Aorta (tissue), 5 donors: ENCODE results near the gene LPCAT3. TPM values are rescaled to one million over a fixed set of nuclear protein-coding genes. Genes with fewer than 3 reads are reported as not detected.

ENCODE experiments used
- ATAC-seq: fragments of 200-7000 bp; cut with Tn5 transposase; one replicate; pipeline ENCODE4 v1.9.1; 2022; ENCODE audit warnings: moderate library complexity; ENCODE audit not compliant: low FRiP score
- DNase-seq, 2 donors: peaks; one replicate each; pipeline ENCODE4 v3.0.0-alpha.2; 2020
- H3K27ac ChIP-seq, 2 donors: one replicate each; pipeline ENCODE4 v1.5.1; 2013; ENCODE audit warnings: low read length in 2 of 2, mild to moderate bottlenecking in 2 of 2, moderate library complexity in 2 of 2, control low read depth in 1 of 2, inconsistent platforms in 1 of 2, low read depth in 1 of 2
- H3K27me3 ChIP-seq, 2 donors: one replicate each; pipeline ENCODE4 v1.6.1; 2013; ENCODE audit warnings: control low read depth in 1 of 2, low read length in 1 of 2, mild to moderate bottlenecking in 1 of 2, moderate library complexity in 1 of 2; ENCODE audit not compliant: insufficient read depth in 2 of 2, control insufficient read depth in 1 of 2
- H3K36me3 ChIP-seq, 2 donors: one replicate each; pipeline ENCODE4 v1.6.1; 2013; ENCODE audit warnings: control low read depth in 1 of 2, low read length in 1 of 2, mild to moderate bottlenecking in 1 of 2; ENCODE audit not compliant: insufficient read depth in 2 of 2, control insufficient read depth in 1 of 2
- H3K4me1 ChIP-seq, 2 donors: one replicate each; pipeline ENCODE4 v1.6.1; 2013; ENCODE audit warnings: low read length in 2 of 2, control low read depth in 1 of 2, mild to moderate bottlenecking in 1 of 2, moderate library complexity in 1 of 2; ENCODE audit not compliant: insufficient read depth in 2 of 2, control insufficient read depth in 1 of 2
- H3K4me3 ChIP-seq, 2 donors: one replicate each; pipeline ENCODE4 v1.5.1; 2013; ENCODE audit warnings: low read length in 2 of 2, control low read depth in 1 of 2, mild to moderate bottlenecking in 1 of 2
- H3K9me3 ChIP-seq: one replicate; pipeline ENCODE4 v1.6.1; 2013; ENCODE audit warnings: mild to moderate bottlenecking, low read length; ENCODE audit not compliant: control insufficient read depth
- WGBS, 2 donors: extraction: QIAGEN DNeasy Blood & Tissue Kit; methylation state at CpG; one replicate each; pipeline ENCODE4 v1.1.7; 2013; 5-methylcytosine and 5-hydroxymethylcytosine counted together
- intact Hi-C, 2 donors: fragments of 100-400 bp; cut with DNase I; formaldehyde crosslinking; loops; one replicate each; pipeline versions ENCODE4 v1.14.2 to v1.15.0; 2022
- polyA plus RNA-seq, 2 donors: library from polyadenylated mRNA; stranded (reverse); fragments of 200-250 nt; gene quantifications; one replicate each; pipeline ENCODE4 v1.2.3, GENCODE V29; 2013
- total RNA-seq, 2 donors: library from RNA; stranded (reverse); fragmentation: NEBNext Ultra II Directional; extraction: Animal tissue kit (Norgen Biotek cat#: 25700); gene quantifications; one replicate each; pipeline ENCODE4 v1.2.1, GENCODE V29; 2021
- donor health status: healthy with polysubstance abuse.
- donor health status: Bipolar disorder and iron deficiency.
- donor health status: DM: no; HTN: no; CAD: no.
- donor health status: DM: no; HTN: no; CAD: no.
- donor health status: DM: yes; HTN: yes; CAD: no.

Gene LPCAT3
- total and polyA plus RNA-seq, 4 donors: 10.1 to 33.2 (median 28.1) TPM

DNA sequence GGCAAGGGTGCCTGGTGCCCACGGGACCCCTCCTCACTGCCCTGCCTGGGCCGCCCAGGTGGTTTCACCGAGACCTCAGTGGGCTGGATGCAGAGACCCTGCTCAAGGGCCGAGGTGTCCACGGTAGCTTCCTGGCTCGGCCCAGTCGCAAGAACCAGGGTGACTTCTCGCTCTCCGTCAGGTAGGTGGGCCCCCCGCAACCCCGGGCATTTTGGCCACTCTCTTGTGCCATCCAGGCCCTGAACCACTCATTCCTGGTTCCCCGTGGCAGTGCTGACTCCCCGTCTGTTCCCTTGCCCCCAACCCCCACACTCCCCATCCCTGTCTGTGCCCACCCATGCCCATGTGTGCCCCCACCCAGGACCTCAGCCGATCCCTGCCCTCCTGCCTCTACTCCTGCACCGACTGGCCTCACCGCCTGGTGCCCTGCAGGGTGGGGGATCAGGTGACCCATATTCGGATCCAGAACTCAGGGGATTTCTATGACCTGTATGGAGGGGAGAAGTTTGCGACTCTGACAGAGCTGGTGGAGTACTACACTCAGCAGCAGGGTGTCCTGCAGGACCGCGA is 66.6 kb downstream of the LPCAT3 start:
- intact Hi-C loops: no loop called here
- DNase-seq (peak; percentile 50 to 73), ATAC-seq (no peak)
- Histone ChIP-seq H3K36me3 (no peaks in the 10 kb centered on the region), H3K27me3 (no peaks in the 10 kb centered on the region), H3K4me1 (no peaks in the 10 kb centered on the region), H3K27ac (no peak overlapping the region), H3K9me3 (no peaks in the 10 kb centered on the region), H3K4me3 (no peak overlapping the region)
- WGBS, 2 donors: 86 to 87% methylated on average over 20 of the region's 20 CpGs

DNA sequence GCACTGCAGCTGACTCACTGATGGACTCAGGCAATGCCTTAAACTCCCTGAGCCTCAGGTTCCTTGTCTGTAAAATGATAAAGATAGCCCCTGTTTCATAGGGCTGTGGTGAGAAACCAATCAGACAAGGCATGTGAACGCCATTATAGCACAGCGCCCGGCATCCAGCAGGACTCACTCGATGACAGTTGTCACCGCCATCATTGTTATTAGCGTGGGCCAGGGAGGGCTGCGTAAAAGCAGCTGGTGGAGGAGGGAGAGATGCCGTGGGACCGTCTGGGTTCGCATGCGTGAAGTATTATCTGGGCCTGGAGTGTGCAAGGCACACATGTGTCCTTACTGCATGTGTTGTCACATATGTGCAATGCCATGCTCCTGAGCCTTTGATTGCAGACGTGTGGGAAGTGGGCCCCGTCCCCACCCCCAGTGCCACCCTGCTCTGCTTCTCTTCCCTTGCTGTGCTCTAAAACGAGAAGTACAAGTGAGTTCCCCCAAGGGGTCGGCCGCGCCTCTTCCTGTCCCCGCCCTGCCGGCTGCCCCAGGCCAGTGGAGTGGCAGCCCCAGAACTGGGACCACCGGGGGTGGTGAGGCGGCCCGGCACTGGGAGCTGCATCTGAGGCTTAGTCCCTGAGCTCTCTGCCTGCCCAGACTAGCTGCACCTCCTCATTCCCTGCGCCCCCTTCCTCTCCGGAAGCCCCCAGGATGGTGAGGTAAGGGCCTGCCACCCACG is 67.3 kb downstream of the LPCAT3 start, which contains the start of gene PTPN6:
PTPN6 (plus strand) TSS at position 546 of the 730 bp plus-strand sequence; CDS start at position 703, 157 bp downstream.
- 81 to 82% methylated on average over 25 of the region's 25 CpGs for WGBS, 2 donors
- intact Hi-C loops: no loop called here
- H3K4me1 ChIP-seq: no peaks in the 10 kb centered on the region
- no peak within 1 kb of the TSS for H3K27ac ChIP-seq
- ATAC-seq: no peak
- no peaks in the 10 kb centered on the region for H3K9me3 ChIP-seq
- no peaks in the 10 kb centered on the region for H3K36me3 ChIP-seq
- no peaks in the 10 kb centered on the region for H3K27me3 ChIP-seq
- H3K4me3 ChIP-seq: no peak within 1 kb of the TSS
- peak; percentile 84 to 85 for DNase-seq

DNA sequence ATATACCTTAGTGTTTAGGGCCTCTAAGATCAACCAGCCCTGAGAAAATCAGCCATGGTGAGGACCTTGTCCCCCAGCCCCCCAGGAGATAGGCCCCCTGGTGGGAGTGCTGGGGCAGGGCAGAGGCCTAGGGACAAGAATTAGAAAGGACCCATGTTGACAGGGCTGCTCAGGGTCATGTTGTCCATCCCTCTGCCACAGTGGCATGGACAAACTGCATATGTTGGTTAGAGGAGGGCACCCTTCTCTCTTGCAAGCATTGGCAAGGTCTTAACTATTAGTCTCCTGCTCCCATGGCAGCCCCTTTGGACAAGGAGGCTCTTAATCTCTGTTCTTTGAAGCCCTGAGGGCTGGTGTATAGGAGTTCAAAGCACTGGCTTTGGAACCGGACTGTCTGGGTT is 67.9 kb downstream of the LPCAT3 start:
- DNase-seq (peak; percentile 4 to 42), ATAC-seq (no peak)
- intact Hi-C loops: no loop called here
- H3K27ac ChIP-seq: no peak overlapping the region
- H3K27me3 ChIP-seq: no peaks in the 10 kb centered on the region
- no peaks in the 10 kb centered on the region for H3K36me3 ChIP-seq
- 87 to 95% methylated on average over 1 of the region's 1 CpG for WGBS, 2 donors
- H3K4me1 ChIP-seq: no peaks in the 10 kb centered on the region
- H3K9me3 ChIP-seq: no peaks in the 10 kb centered on the region
- no peak overlapping the region for H3K4me3 ChIP-seq

DNA sequence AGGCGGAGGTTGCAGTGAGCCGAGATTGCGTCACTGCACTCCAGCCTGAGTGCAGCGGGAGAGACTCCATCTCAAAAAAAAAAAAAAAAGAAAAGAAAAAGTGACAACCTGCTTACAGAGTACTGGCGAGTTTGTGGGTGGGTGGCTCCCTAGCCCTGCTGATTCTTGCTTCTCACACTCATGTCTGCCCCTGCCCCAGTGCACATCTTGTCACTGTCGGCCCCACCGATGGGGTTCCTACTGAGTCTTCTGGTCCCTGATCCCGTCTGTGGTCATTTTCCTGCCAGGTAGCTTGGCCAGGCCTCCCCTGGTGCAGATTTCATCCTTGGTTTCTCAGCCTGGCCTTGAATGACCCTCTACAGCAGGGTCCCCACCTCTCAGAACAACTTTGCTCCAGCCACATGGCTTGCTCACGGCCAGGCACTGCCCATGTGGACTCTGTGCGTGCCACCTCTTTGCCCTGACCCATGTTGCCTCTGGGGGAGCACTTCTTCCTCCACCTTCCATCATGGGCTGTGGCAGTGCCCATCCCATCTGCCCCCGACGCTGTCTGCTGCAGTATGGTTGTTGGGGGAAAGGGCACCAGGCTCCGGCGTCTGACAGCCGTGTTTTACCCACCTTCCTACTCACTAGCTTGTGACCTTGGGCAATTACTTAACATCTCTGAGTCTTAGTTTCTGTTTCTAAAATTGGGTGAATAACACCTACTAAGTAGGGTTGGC is 69.2 kb downstream of the LPCAT3 start:
- ATAC-seq: no peak
- no peaks in the 10 kb centered on the region for H3K4me1 ChIP-seq
- no peaks in the 10 kb centered on the region for H3K9me3 ChIP-seq
- H3K27ac ChIP-seq: no peak overlapping the region
- 84% methylated on average over 15 of the region's 15 CpGs for WGBS, 2 donors
- intact Hi-C loops: loop anchor here in 1 of 2 donors (5.0 kb wide), 1 partner anchor 163 kb away; no protein-coding TSS in a partner anchor
- H3K4me3 ChIP-seq: no peak overlapping the region
- no peaks in the 10 kb centered on the region for H3K36me3 ChIP-seq
- H3K27me3 ChIP-seq: peaks cover 0 to under 1% of the 10 kb centered on the region in 2 donors
- DNase-seq: peak; percentile 42 to 68

DNA sequence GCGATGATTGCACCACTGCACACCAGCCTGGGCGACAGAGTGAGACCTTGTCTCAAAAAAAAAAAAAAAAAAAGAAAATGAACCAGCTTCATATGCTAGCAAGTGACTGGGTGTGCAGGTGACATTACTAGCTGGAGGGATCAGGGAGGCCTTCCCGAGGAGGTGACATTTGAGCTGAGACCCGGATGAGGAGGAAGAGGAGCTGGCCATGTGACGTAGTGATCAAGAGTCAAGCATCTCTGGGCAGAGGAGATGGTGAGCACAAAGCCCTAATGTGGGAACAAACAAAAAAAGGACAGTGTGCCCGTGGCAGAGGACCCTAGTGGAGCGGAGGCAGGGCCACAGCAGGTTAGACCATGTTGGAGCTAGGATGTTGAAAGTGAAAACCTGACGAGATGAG is 70.7 kb downstream of the LPCAT3 start:
- H3K4me3 ChIP-seq: no peak overlapping the region
- no peak overlapping the region for H3K27ac ChIP-seq
- H3K36me3 ChIP-seq: no peaks in the 10 kb centered on the region
- DNase-seq (peak; percentile 32 to 39), ATAC-seq (no peak)
- H3K27me3 ChIP-seq: peaks cover 0 to 4% of the 10 kb centered on the region in 2 donors
- intact Hi-C loops: loop anchor here in 1 of 2 donors (5.0 kb wide), 1 partner anchor 165 kb away; no protein-coding TSS in a partner anchor
- no peaks in the 10 kb centered on the region for H3K4me1 ChIP-seq
- H3K9me3 ChIP-seq: no peaks in the 10 kb centered on the region
- 79 to 83% methylated on average over 8 of the region's 8 CpGs for WGBS, 2 donors

DNA sequence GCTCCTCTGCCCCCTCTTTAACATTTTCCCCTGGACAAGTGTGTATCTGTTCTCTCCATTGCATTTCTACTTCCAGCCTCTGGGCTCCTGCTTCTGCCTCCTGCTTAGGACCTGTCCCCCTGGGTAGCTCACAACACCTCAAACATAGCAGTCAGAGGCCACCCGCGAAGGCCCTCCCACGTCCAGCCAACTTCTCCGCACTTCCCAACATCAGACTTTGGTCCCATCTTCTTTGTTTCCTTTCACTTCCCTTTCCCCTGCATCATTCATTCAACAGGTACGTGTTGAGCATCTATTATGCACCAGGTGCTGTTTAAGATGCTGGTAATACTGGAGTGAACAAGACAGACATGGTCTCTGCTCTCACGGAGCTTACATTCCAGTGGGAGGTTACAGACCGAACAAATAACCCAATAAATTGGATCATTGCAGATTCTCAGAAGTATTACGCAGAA is 71.3 kb downstream of the LPCAT3 start:
- peak in 1 of 2 donors; percentile 71 for DNase-seq
- H3K27me3 ChIP-seq: peaks cover 0 to 4% of the 10 kb centered on the region in 2 donors
- no peaks in the 10 kb centered on the region for H3K4me1 ChIP-seq
- no peak overlapping the region for H3K27ac ChIP-seq
- 72 to 74% methylated on average over 8 of the region's 8 CpGs for WGBS, 2 donors
- intact Hi-C loops: loop anchor here in 1 of 2 donors (5.0 kb wide), 1 partner anchor 165 kb away; no protein-coding TSS in a partner anchor
- H3K36me3 ChIP-seq: no peaks in the 10 kb centered on the region
- no peaks in the 10 kb centered on the region for H3K9me3 ChIP-seq
- no peak for ATAC-seq
- H3K4me3 ChIP-seq: no peak overlapping the region

DNA sequence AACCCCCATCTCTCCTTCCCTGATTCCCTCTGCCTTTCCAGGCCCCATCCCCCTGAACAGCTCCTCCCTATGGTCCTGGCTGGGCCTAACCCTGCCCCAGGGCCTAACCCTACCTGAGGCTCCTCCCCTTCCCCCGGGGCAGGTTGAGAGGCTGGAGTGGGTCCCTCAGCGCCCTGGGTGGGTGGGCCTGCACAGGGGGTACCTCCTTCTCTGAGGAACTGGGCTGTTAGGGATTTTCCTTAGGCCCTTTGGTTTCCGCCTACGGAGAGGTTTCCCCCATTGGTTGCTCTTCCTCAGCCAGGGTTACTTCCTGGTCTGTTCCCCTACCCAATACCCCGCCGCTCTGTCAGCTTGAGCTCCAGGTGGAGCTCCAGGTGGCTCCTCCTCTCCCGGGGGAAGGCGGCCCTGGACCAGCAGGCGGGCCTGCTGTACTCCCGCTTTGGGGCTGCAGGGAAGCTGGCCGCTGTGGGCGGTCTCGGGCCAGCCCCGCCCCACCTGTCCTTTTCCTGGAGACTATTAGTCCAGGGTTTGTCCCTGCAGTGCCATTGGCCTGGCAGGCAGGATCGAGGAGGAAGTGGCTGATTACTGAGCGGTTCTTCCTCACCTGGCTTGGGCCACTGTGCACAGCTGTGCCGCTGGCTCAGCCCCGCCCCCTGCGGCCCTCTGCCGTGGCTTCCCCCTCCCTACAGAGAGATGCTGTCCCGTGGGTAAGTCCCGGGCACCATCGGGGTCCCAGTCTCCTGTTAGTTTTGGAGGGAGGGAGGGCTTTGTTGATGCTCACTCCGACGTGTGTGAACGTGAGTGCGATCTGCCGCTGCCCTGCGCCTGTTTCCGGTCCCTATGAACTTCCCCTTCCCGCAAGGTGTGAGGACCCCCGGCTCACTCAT is 72.0 kb downstream of the LPCAT3 start:
- Histone ChIP-seq H3K27me3 (peaks cover 0 to 4% of the 10 kb centered on the region in 2 donors), H3K9me3 (no peaks in the 10 kb centered on the region), H3K4me3 (no peak overlapping the region), H3K36me3 (no peaks in the 10 kb centered on the region), H3K27ac (no peak overlapping the region), H3K4me1 (no peaks in the 10 kb centered on the region)
- ATAC-seq (no peak), DNase-seq (no peak)
- intact Hi-C loops: loop anchor here in 1 of 2 donors (5.0 kb wide), 1 partner anchor 166 kb away; no protein-coding TSS in a partner anchor
- WGBS, 2 donors: 43% methylated on average over 32 of the region's 32 CpGs

DNA sequence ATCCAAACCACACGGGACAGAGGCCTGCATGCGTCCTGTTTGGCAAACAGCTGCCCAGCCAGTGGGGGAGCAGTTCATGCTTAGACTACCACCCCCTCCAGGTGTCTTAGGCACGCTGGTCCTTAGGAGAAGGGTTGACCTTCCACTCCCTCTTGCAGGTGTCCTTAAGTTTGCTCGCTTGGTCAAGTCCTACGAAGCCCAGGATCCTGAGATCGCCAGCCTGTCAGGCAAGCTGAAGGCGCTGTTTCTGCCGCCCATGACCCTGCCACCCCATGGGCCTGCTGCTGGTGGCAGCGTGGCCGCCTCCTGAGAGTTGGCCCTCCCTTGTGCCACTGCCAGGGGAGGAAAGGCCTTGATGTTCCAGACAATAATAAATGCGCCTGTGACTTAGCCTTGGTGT is 72.7 kb downstream of the LPCAT3 start:
- Histone ChIP-seq H3K27ac (no peak overlapping the region), H3K27me3 (peaks cover 0 to 4% of the 10 kb centered on the region in 2 donors), H3K36me3 (peaks cover 0 to 2% of the 10 kb centered on the region in 2 donors), H3K9me3 (no peaks in the 10 kb centered on the region), H3K4me1 (no peaks in the 10 kb centered on the region), H3K4me3 (no peak overlapping the region)
- intact Hi-C loops: loop anchor here (2.0 to 5.0 kb wide), 2 partner anchors 163 to 167 kb away; partner anchors contain the start of gene C1RL (in 1 of the 2)
- DNase-seq (no peak), ATAC-seq (no peak)
- 81 to 84% methylated on average over 11 of the region's 11 CpGs for WGBS, 2 donors
